K562 (cell line): ENCODE data around the gene SLC17A9. TPM values are rescaled to one million over a fixed set of nuclear protein-coding genes. Genes with fewer than 3 reads are reported as not detected.

Experiments
- ARHGAP35 ChIP-seq: fragments of 450-650 bp; IDR thresholded peaks from 2 replicates; pipeline ENCODE4 v1.6.1; 2018; ENCODE audit not compliant: partially characterized antibody
- CBX2 ChIP-seq: fragments of 200-600 bp; sonication (generic); IDR thresholded peaks from one replicate; pipeline ENCODE4 v1.6.1; 2012; ENCODE audit warnings: mild to moderate bottlenecking, low read length, inconsistent platforms; ENCODE audit not compliant: insufficient read depth, poor library complexity, severe bottlenecking
- ELF1 ChIP-seq: fragments of 200-800 bp; sonication (Bioruptor generic); IDR thresholded peaks from 2 replicates; pipeline ENCODE4 v1.6.1; 2016; ENCODE audit warnings: missing genetic modification characterization, missing compliant biosample characterization
- FOXJ2 ChIP-seq: fragments of 200-800 bp; sonication (Bioruptor generic); IDR thresholded peaks from 2 replicates; pipeline ENCODE4 v1.6.1; 2016; ENCODE audit warnings: missing genetic modification characterization, missing compliant biosample characterization
- GABPA ChIP-seq: fragments of 200-800 bp; sonication (Bioruptor generic); conservative IDR thresholded peaks from 2 replicates; pipeline ENCODE4 v1.6.1; 2016; ENCODE audit warnings: low read depth, missing genetic modification characterization, missing compliant biosample characterization
- GTF2A2 ChIP-seq: IDR thresholded peaks from 2 replicates; pipeline ENCODE4 v1.6.1; 2016; ENCODE audit warnings: mild to moderate bottlenecking, missing genetic modification characterization, missing compliant biosample characterization
- GTF2E2 ChIP-seq: fragments of 200-800 bp; sonication (Bioruptor generic); IDR thresholded peaks from 2 replicates; pipeline ENCODE4 v1.6.1; 2016; ENCODE audit warnings: missing genetic modification characterization, missing compliant biosample characterization
- NR4A1 ChIP-seq, 2 experiments: fragments of 250-450 bp in 1 of 2; fragments of 450-650 bp in 1 of 2; sonication (Bioruptor Pico) in 1 of 2; IDR thresholded peaks; 2 replicates each; pipeline versions ENCODE4 v1.4.0 to v1.6.1; 2016 to 2020; ENCODE audit warnings: mild to moderate bottlenecking in 2 of 2, missing compliant biosample characterization in 1 of 2, missing genetic modification characterization in 1 of 2, moderate library complexity in 1 of 2
- POU5F1 ChIP-seq: fragments of 150-350 bp; IDR thresholded peaks from 2 replicates; pipeline ENCODE4 v1.6.1; 2014; ENCODE audit warnings: borderline replicate concordance, low read length, low read depth, mild to moderate bottlenecking; ENCODE audit not compliant: partially characterized antibody
- RBM39 ChIP-seq: fragments of 200-400 bp; formaldehyde crosslinking; optimal IDR thresholded peaks from 2 replicates; pipeline ENCODE3; 2018; ENCODE audit warnings: low read depth, low read length
- RUNX1 ChIP-seq: sonication (generic); IDR thresholded peaks from 2 replicates; pipeline ENCODE4 v1.6.1; 2016; ENCODE audit warnings: antibody characterized with exemption, low read depth
- SIX5 ChIP-seq, 2 experiments: IDR thresholded peaks; 2 replicates each; pipeline ENCODE4 v1.6.1; 2011; ENCODE audit warnings: low read length in 2 of 2, borderline replicate concordance in 1 of 2, low read depth in 1 of 2, mild to moderate bottlenecking in 1 of 2, moderate library complexity in 1 of 2; ENCODE audit not compliant: insufficient read depth in 1 of 2
- SMC3 ChIP-seq: conservative IDR thresholded peaks from 2 replicates; pipeline ENCODE4 v1.6.1; 2011; ENCODE audit warnings: low read depth, low read length, improper control_type of control experiment; ENCODE audit not compliant: insufficient read depth
- TRIM28 ChIP-seq: fragments of 450-650 bp; IDR thresholded peaks from 2 replicates; pipeline ENCODE4 v1.6.1; 2017
- ZFP30 ChIP-seq: fragments of 250-450 bp; sonication (Bioruptor Pico); IDR thresholded peaks from 2 replicates; pipeline ENCODE4 v1.8.0; 2022; ENCODE audit warnings: moderate library complexity, mild to moderate bottlenecking, inconsistent platforms, borderline replicate concordance
- ZFPM2 ChIP-seq: fragments of 250-450 bp; sonication (Bioruptor Pico); IDR thresholded peaks from 2 replicates; pipeline ENCODE4 v1.5.1; 2022; ENCODE audit warnings: mild to moderate bottlenecking
- ZNF124 ChIP-seq: sonication (generic); formaldehyde crosslinking; IDR thresholded peaks from 2 replicates; pipeline ENCODE4 v1.8.1; 2022; ENCODE audit warnings: missing genetic modification reagents
- ZNF134 ChIP-seq: fragments of 250-450 bp; sonication (Bioruptor Pico); conservative IDR thresholded peaks from 2 replicates; pipeline ENCODE4 v1.4.0; 2020
- ZNF175 ChIP-seq: fragments of 200-800 bp; sonication (Bioruptor generic); IDR thresholded peaks from 2 replicates; pipeline ENCODE4 v1.6.1; 2016; ENCODE audit warnings: low read depth, mild to moderate bottlenecking, missing genetic modification characterization, missing compliant biosample characterization
- polyA plus RNA-seq, 8 experiments: library from polyadenylated mRNA; depleted of rRNA in 4 of 8; stranded (reverse) in 5 of 8; unstranded in 3 of 8; fragments of >200 nt; fragmentation: Nextera tagmentation in 2 of 8; fragmentation: Illumina TruSeq in 1 of 8; extraction: Ambion mirVana in 2 of 8; extraction: Trizol in 1 of 8; gene quantifications; 2 replicates each; pipeline versions ENCODE4 v1.2.1 to v1.2.3, GENCODE V29; 2011 to 2014; ENCODE audit warnings: inconsistent platforms in 1 of 8, missing spikeins in 1 of 8
- total RNA-seq, 7 experiments: library from RNA; depleted of rRNA in 6 of 7; stranded (reverse); fragments of >200 nt in 6 of 7; fragmentation: Illumina TruSeq in 2 of 7; extraction: Trizol in 2 of 7; gene quantifications; 2 replicates each; pipeline versions ENCODE4 v1.2.1 to v1.2.3, GENCODE V29; 2011 to 2021; ENCODE audit warnings: low replicate concordance in 1 of 7
- TF ChIP-seq, protein P1 (sequence below), 2 experiments: fragments of 200-800 bp in 1 of 2; sonication (Bioruptor generic) in 1 of 2; sonication (generic) in 1 of 2; formaldehyde crosslinking in 1 of 2; IDR thresholded peaks in 1 of 2; conservative IDR thresholded peaks in 1 of 2; 2 replicates each; pipeline versions ENCODE4 v1.5.0 to v1.6.1; 2016 to 2020; ENCODE audit warnings: missing compliant biosample characterization in 1 of 2, missing genetic modification characterization in 1 of 2, missing genetic modification reagents in 1 of 2
- TF ChIP-seq, protein P2 (sequence below): fragments of 450-650 bp; formaldehyde crosslinking; IDR thresholded peaks from 2 replicates; pipeline ENCODE4 v1.4.0; 2020; ENCODE audit warnings: mild to moderate bottlenecking, moderate library complexity
- TF ChIP-seq, protein P3 (sequence below), 2 experiments: IDR thresholded peaks; 2 replicates each; pipeline ENCODE4 v1.6.1; 2012; ENCODE audit warnings: improper control_type of control experiment in 2 of 2, low read depth in 2 of 2, low read length in 2 of 2, borderline replicate concordance in 1 of 2

SLC17A9 gene
- total and polyA plus RNA-seq, 9 of the 15 experiments (the other 6 are each of a cell fraction or from before 2014, with no cell fraction given) = 0.04 to 0.31 TPM; not detected in 7

DNA sequence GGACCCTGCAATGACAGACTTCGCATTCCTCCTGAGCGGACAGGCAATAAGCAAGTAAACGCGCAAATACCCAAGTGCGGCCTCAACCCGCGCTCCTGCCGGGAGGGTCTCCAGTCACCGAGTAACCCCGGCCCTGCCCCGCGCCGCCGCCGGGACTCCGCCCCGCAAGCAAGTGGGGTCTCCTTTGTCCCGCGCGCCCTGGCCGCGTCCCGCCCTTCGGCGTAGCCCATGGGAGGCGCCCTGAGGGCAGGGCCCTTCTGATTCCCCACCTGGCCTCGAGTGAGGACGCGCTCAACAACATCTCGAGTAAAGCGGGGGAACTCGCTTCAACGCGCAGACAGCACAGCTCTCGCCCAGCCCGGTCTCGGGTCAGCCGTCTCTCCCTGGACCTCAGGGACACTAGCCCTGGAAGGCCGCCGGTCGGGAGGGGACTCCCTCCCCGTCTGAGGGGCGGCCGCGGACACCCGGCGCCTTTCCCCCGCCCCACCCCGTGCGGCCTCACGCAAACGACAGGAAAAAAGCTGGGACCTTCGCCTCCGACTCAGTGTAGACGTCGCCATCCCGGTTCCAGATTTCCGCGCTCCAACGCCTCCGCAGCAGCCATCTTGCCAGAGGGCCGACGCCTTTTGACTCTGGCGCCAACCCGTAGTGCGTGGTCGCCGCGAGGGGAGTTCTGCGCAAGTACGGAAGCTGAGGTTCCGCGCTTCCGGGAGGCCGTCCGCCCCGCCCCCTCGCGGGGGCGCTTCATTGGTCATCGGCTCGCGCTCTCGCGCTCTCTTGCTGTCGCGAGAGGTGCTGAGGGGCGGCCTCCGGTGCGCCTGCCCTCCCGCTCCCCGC, 15.0 kb upstream of the SLC17A9 start (continued):
- TF ChIP-seq NR4A1 (CRISPR knock-in tag; IDR thresholded peaks at IDR 0.05) = peak; percentile 76
- peak; percentile 15; the same call in 1 of the 2 replicates for TF ChIP-seq NR4A1 (tag; IDR thresholded peaks at IDR 0.05)
- peak; percentile 98 for TF ChIP-seq ELF1 (tag)
- TF ChIP-seq, protein P1, sequence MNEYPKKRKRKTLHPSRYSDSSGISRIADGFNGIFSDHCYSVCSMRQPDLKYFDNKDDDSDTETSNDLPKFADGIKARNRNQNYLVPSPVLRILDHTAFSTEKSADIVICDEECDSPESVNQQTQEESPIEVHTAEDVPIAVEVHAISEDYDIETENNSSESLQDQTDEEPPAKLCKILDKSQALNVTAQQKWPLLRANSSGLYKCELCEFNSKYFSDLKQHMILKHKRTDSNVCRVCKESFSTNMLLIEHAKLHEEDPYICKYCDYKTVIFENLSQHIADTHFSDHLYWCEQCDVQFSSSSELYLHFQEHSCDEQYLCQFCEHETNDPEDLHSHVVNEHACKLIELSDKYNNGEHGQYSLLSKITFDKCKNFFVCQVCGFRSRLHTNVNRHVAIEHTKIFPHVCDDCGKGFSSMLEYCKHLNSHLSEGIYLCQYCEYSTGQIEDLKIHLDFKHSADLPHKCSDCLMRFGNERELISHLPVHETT (CRISPR knock-in tag; conservative IDR thresholded peaks at IDR 0.05 in 1 of 2, IDR thresholded peaks at IDR 0.05 in 1 of 2) = no peak
- TF ChIP-seq, protein P2, sequence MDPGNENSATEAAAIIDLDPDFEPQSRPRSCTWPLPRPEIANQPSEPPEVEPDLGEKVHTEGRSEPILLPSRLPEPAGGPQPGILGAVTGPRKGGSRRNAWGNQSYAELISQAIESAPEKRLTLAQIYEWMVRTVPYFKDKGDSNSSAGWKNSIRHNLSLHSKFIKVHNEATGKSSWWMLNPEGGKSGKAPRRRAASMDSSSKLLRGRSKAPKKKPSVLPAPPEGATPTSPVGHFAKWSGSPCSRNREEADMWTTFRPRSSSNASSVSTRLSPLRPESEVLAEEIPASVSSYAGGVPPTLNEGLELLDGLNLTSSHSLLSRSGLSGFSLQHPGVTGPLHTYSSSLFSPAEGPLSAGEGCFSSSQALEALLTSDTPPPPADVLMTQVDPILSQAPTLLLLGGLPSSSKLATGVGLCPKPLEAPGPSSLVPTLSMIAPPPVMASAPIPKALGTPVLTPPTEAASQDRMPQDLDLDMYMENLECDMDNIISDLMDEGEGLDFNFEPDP = no peak
- TF ChIP-seq CBX2 = no peak
- TF ChIP-seq TRIM28 = peak; percentile 93
- no peak for TF ChIP-seq ZNF124
- TF ChIP-seq ZNF175 = no peak
- peak; percentile 73; the same call in 1 of the 2 replicates for TF ChIP-seq GTF2E2 (tag)
- no peak for TF ChIP-seq SMC3
- no peak for TF ChIP-seq GTF2A2 (tag)
- TF ChIP-seq SIX5 (IDR thresholded peaks at IDR 0.05; ENCODE audit: borderline replicate concordance in 1 of 2, insufficient read depth in 1 of 2, low read depth in 1 of 2, low read length in 2 of 2) = no peak
- TF ChIP-seq RBM39 = no peak
- TF ChIP-seq FOXJ2 (tag) = no peak
- no peak for TF ChIP-seq ZFPM2 (CRISPR knock-in tag)
- TF ChIP-seq ARHGAP35 = no peak
- TF ChIP-seq, protein P3, sequence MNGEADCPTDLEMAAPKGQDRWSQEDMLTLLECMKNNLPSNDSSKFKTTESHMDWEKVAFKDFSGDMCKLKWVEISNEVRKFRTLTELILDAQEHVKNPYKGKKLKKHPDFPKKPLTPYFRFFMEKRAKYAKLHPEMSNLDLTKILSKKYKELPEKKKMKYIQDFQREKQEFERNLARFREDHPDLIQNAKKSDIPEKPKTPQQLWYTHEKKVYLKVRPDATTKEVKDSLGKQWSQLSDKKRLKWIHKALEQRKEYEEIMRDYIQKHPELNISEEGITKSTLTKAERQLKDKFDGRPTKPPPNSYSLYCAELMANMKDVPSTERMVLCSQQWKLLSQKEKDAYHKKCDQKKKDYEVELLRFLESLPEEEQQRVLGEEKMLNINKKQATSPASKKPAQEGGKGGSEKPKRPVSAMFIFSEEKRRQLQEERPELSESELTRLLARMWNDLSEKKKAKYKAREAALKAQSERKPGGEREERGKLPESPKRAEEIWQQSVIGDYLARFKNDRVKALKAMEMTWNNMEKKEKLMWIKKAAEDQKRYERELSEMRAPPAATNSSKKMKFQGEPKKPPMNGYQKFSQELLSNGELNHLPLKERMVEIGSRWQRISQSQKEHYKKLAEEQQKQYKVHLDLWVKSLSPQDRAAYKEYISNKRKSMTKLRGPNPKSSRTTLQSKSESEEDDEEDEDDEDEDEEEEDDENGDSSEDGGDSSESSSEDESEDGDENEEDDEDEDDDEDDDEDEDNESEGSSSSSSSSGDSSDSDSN (IDR thresholded peaks at IDR 0.05; ENCODE audit: borderline replicate concordance in 1 of 2, low read depth in 2 of 2, low read length in 2 of 2) = 0 out of 4 replicates have a peak, but pooled peaks of 1 of the 2 experiments have one; percentile 50
- TF ChIP-seq RUNX1 = no peak
- no peak for TF ChIP-seq ZFP30 (CRISPR knock-in tag)
- no peak for TF ChIP-seq ZNF134
- TF ChIP-seq GABPA (tag) = peak; percentile 93
- TF ChIP-seq POU5F1 = peak; percentile 95
